Panc1 (cell line): ENCODE results near the gene MXRA8. TPM values are rescaled to one million over a fixed set of nuclear protein-coding genes. Genes with fewer than 3 reads are reported as not detected.

Experiments used
- ATAC-seq: fragments of 200-7000 bp; cut with Tn5 transposase; 2 replicates; pipeline ENCODE4 v1.9.1; 2020; ENCODE audit warnings: mild to moderate bottlenecking, moderate library complexity
- BruUV-seq: library from RNA; stranded (reverse); fragments of 400-500 nt; replicated peaks from 2 replicates; lab custom pipeline; 2021; lab: Mats Ljungman, UMichigan
- CTCF ChIA-PET: fragments of 300-600 bp; sonication (Branson Sonifier 250); formaldehyde crosslinking; loops from one replicate; lab custom pipeline; 2022; ENCODE audit warnings: antibody characterized with exemption; lab: Charles Lee
- POLR2A ChIA-PET: fragments of 300-600 bp; sonication (Branson Sonifier 250); formaldehyde crosslinking; loops from one replicate; lab custom pipeline; 2022; ENCODE audit warnings: antibody characterized with exemption; lab: Charles Lee
- DNase-seq: peaks from one replicate; pipeline ENCODE4 v3.0.0-alpha.2; 2010; ENCODE audit warnings: low read depth, low spot score
- H3K27ac ChIP-seq: 2 replicates; pipeline ENCODE4 v1.5.1; 2011; ENCODE audit warnings: mild to moderate bottlenecking, low read length, inconsistent platforms
- H3K27me3 ChIP-seq: fragments of 200-500 bp; sonication (Bioruptor generic); 2 replicates; pipeline ENCODE4 v1.6.0; 2014; ENCODE audit warnings: low read length, inconsistent platforms; ENCODE audit not compliant: control insufficient read depth, insufficient read depth
- H3K36me3 ChIP-seq: fragments of 200-500 bp; sonication (Bioruptor generic); 2 replicates; pipeline ENCODE4 v1.5.1; 2014; ENCODE audit warnings: inconsistent platforms, mild to moderate bottlenecking, low read length, moderate library complexity; ENCODE audit not compliant: control insufficient read depth, insufficient read depth
- H3K4me1 ChIP-seq: 2 replicates; pipeline ENCODE4 v1.5.1; 2011; ENCODE audit warnings: inconsistent platforms, mild to moderate bottlenecking, low read length, moderate library complexity; ENCODE audit not compliant: control insufficient read depth, insufficient read depth
- H3K4me3 ChIP-seq, 2 experiments: 2 replicates each; pipeline ENCODE4 v1.5.1; 2011 to 2012; ENCODE audit warnings: low read depth in 2 of 2, low read length in 2 of 2, mild to moderate bottlenecking in 2 of 2, inconsistent platforms in 1 of 2, moderate library complexity in 1 of 2
- H3K9me3 ChIP-seq: fragments of 200-500 bp; sonication (Bioruptor generic); 2 replicates; pipeline ENCODE4 v1.5.1; 2014; ENCODE audit warnings: low read depth, mild to moderate bottlenecking, inconsistent platforms, low read length, moderate library complexity; ENCODE audit not compliant: control insufficient read depth, insufficient read depth
- POLR2AphosphoS5 ChIP-seq: IDR thresholded peaks from 2 replicates; pipeline ENCODE4 v1.6.1; 2012; ENCODE audit warnings: mild to moderate bottlenecking, low read depth, low read length, moderate library complexity
- SIN3A ChIP-seq: IDR thresholded peaks from 2 replicates; pipeline ENCODE4 v1.6.1; 2012; ENCODE audit warnings: low read depth, mild to moderate bottlenecking, low read length, moderate library complexity, borderline replicate concordance; ENCODE audit not compliant: insufficient read depth
- TCF7L2 ChIP-seq: IDR thresholded peaks from 2 replicates; pipeline ENCODE4 v1.6.1; 2011; ENCODE audit warnings: mild to moderate bottlenecking, low read depth, low read length, inconsistent platforms
- in situ Hi-C: cut with HindIII; loops from 2 replicates; pipeline ENCODE4 v1.10.0; 2016; ENCODE audit warnings: low sequenced_read_pairs, low pct_unique_long_range_greater_than_20kb
- intact Hi-C: fragments of 100-400 bp; cut with micrococcal nuclease; formaldehyde crosslinking; loops from one replicate; pipeline ENCODE4 v1.10.0; 2022; ENCODE audit not compliant: unreplicated experiment
- total RNA-seq: library from RNA; stranded (reverse); gene quantifications from one replicate; pipeline ENCODE4 v1.2.1, GENCODE V29; 2021; ENCODE audit not compliant: unreplicated experiment
- TF ChIP-seq, protein P1 (sequence below), 2 experiments: IDR thresholded peaks; 2 replicates each; pipeline ENCODE4 v1.6.1; 2011 to 2012; ENCODE audit warnings: low read depth in 2 of 2, control low read depth in 1 of 2, low read length in 1 of 2, mild to moderate bottlenecking in 1 of 2, moderate library complexity in 1 of 2; ENCODE audit not compliant: insufficient read depth in 1 of 2
- TF ChIP-seq, protein P2 (sequence below): fragments of 450-650 bp; IDR thresholded peaks from 2 replicates; pipeline ENCODE4 v1.5.1; 2017; ENCODE audit warnings: mild to moderate bottlenecking

The MXRA8 gene
- total RNA-seq, 1 experiment from 2014 or later, result 96.0 TPM

DNA sequence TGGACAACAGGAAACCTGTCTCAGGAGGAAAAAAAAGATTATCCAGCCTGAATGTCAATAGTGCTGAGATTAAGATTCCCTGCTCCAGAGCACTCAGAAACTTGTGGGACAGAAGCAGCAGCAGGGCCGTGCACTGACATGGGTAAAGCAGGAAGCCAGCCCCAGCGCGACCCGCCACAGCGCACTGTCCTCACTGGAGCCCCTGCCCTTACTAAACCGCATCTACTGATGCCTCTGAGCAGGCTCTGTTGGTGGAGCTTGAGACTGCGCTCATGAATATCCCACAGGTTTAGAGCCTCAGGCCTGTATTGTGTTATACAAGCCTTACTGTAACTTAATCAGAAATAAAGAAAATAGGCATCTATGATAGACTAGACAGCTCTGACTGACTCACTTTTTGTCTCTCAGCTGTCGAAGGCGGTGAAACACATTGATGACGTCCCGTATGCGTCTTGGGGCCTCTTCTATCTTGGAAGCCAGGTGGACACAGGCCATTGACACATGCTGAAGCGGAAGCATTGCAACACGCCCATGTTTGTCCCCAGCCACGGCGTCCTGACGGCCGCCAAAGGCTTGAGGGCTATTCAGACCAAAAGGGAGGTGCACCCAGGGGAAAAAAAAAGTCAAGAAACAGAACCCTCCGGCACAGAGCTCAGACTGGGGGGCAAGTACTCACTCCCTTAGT, 39.6 kb upstream of the MXRA8 start:
- intact Hi-C loops, result no loop called here
- DNase-seq (no peak), ATAC-seq (no peak)
- Histone ChIP-seq H3K9me3 (no peaks in the 10 kb centered on the region), H3K4me3 (peak overlapping the region; percentile 93 to 100), H3K27me3 (no peaks in the 10 kb centered on the region), H3K27ac (peak overlapping the region; percentile 95), H3K4me1 (peaks cover 37% of the 10 kb centered on the region), H3K36me3 (peaks cover 7% of the 10 kb centered on the region)
- TSS peak; percentile 68 for BruUV-seq
- ChIA-PET CTCF (no interaction called here), POLR2A (no interaction called here)
- in situ Hi-C loops, result no loop called here
- TF ChIP-seq, protein P1, sequence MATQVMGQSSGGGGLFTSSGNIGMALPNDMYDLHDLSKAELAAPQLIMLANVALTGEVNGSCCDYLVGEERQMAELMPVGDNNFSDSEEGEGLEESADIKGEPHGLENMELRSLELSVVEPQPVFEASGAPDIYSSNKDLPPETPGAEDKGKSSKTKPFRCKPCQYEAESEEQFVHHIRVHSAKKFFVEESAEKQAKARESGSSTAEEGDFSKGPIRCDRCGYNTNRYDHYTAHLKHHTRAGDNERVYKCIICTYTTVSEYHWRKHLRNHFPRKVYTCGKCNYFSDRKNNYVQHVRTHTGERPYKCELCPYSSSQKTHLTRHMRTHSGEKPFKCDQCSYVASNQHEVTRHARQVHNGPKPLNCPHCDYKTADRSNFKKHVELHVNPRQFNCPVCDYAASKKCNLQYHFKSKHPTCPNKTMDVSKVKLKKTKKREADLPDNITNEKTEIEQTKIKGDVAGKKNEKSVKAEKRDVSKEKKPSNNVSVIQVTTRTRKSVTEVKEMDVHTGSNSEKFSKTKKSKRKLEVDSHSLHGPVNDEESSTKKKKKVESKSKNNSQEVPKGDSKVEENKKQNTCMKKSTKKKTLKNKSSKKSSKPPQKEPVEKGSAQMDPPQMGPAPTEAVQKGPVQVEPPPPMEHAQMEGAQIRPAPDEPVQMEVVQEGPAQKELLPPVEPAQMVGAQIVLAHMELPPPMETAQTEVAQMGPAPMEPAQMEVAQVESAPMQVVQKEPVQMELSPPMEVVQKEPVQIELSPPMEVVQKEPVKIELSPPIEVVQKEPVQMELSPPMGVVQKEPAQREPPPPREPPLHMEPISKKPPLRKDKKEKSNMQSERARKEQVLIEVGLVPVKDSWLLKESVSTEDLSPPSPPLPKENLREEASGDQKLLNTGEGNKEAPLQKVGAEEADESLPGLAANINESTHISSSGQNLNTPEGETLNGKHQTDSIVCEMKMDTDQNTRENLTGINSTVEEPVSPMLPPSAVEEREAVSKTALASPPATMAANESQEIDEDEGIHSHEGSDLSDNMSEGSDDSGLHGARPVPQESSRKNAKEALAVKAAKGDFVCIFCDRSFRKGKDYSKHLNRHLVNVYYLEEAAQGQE (IDR thresholded peaks at IDR 0.05; ENCODE audit: insufficient read depth in 1 of 2, low read depth in 2 of 2, low read length in 1 of 2), result no peak
- TF ChIP-seq, protein P2, sequence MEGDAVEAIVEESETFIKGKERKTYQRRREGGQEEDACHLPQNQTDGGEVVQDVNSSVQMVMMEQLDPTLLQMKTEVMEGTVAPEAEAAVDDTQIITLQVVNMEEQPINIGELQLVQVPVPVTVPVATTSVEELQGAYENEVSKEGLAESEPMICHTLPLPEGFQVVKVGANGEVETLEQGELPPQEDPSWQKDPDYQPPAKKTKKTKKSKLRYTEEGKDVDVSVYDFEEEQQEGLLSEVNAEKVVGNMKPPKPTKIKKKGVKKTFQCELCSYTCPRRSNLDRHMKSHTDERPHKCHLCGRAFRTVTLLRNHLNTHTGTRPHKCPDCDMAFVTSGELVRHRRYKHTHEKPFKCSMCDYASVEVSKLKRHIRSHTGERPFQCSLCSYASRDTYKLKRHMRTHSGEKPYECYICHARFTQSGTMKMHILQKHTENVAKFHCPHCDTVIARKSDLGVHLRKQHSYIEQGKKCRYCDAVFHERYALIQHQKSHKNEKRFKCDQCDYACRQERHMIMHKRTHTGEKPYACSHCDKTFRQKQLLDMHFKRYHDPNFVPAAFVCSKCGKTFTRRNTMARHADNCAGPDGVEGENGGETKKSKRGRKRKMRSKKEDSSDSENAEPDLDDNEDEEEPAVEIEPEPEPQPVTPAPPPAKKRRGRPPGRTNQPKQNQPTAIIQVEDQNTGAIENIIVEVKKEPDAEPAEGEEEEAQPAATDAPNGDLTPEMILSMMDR, result no peak
- TF ChIP-seq TCF7L2 (no peak), SIN3A (no peak), POLR2AphosphoS5 (no peak)

DNA sequence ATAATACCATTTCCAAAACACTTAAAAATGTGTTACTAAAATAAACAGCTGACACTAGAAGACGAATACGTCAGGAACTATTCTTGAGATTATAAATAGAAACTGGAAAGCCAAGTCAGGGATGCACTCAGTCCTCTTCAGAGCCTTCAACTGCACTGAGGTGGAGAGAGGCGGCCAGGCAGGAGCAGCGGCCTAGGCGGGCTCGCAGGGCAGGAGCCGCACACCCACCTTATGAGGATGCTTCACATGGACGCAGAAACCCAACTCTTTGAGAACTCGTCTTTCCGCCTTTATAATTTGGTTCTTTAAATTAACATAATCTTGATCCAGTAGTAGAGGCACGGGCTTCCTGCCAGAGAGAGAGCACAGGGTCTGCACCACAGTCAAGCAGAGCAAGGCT, 36.8 kb upstream of the MXRA8 start:
- no peak for ATAC-seq
- POLR2A ChIA-PET, result no interaction called here
- intact Hi-C loops, result no loop called here
- H3K36me3 ChIP-seq, result peaks cover 30% of the 10 kb centered on the region
- no peak for DNase-seq
- TF ChIP-seq POLR2AphosphoS5 (no peak), SIN3A (no peak), TCF7L2 (no peak)
- TF ChIP-seq, protein P2, result no peak
- TF ChIP-seq, protein P1 (IDR thresholded peaks at IDR 0.05; ENCODE audit: insufficient read depth in 1 of 2, low read depth in 2 of 2, low read length in 1 of 2), result no peak
- H3K27ac ChIP-seq, result no peak overlapping the region
- in situ Hi-C loops, result no loop called here
- no peak overlapping the region for H3K4me3 ChIP-seq
- no peaks in the 10 kb centered on the region for H3K27me3 ChIP-seq
- CTCF ChIA-PET, result no interaction called here
- H3K4me1 ChIP-seq, result peaks cover 10% of the 10 kb centered on the region
- BruUV-seq, result TSS peak; percentile 23
- no peaks in the 10 kb centered on the region for H3K9me3 ChIP-seq
